Astrocyte (in vitro differentiated cells and primary cell): Measurements from ENCODE around the gene CHST13. TPM values are rescaled to one million over a fixed set of nuclear protein-coding genes. Genes with fewer than 3 reads are reported as not detected.
A peak's percentile ranks its signal among the peaks of the same experiment; 100 is the strongest.

ENCODE experiments used
- DNase-seq: peaks from one replicate; pipeline ENCODE4 v3.0.0-alpha.2; 2010; ENCODE audit warnings: low read depth
- FAIRE-seq: peaks from 2 replicates; lab custom pipeline; 2011; peaks lifted over from hg19 to GRCh38; lab: Jason Lieb, UNC
- H2AFZ ChIP-seq: 2 replicates; pipeline ENCODE4 v1.6.0; 2012; ENCODE audit warnings: low read depth, low read length, inconsistent platforms
- H3K27ac ChIP-seq: 2 replicates; pipeline ENCODE4 v1.5.1; 2011; ENCODE audit warnings: low read depth, low read length, inconsistent platforms
- H3K27me3 ChIP-seq: 2 replicates; pipeline ENCODE4 v1.6.0; 2011; ENCODE audit warnings: low read length, inconsistent platforms; ENCODE audit not compliant: insufficient read depth
- H3K36me3 ChIP-seq: 2 replicates; pipeline ENCODE4 v1.5.1; 2011; ENCODE audit warnings: low read length, inconsistent platforms; ENCODE audit not compliant: insufficient read depth
- H3K4me1 ChIP-seq: 2 replicates; pipeline ENCODE4 v1.5.1; 2011; ENCODE audit warnings: low read length, inconsistent platforms; ENCODE audit not compliant: insufficient read depth
- H3K4me2 ChIP-seq: 2 replicates; pipeline ENCODE4 v1.6.0; 2012; ENCODE audit warnings: low read length, inconsistent platforms
- H3K4me3 ChIP-seq: 2 replicates; pipeline ENCODE4 v1.5.1; 2011; ENCODE audit warnings: low read depth, mild to moderate bottlenecking, low read length, inconsistent platforms; ENCODE audit not compliant: insufficient read depth
- H3K79me2 ChIP-seq: 2 replicates; pipeline ENCODE4 v1.6.0; 2012; ENCODE audit warnings: mild to moderate bottlenecking, low read length, inconsistent platforms; ENCODE audit not compliant: insufficient read depth
- H3K9ac ChIP-seq: 2 replicates; pipeline ENCODE4 v1.6.0; 2012; ENCODE audit warnings: mild to moderate bottlenecking, low read length, inconsistent platforms
- H3K9me3 ChIP-seq: 2 replicates; pipeline ENCODE4 v1.5.1; 2012; ENCODE audit warnings: low read depth, mild to moderate bottlenecking, low read length, inconsistent platforms; ENCODE audit not compliant: insufficient read depth
- H4K20me1 ChIP-seq: 2 replicates; pipeline ENCODE4 v1.6.0; 2012; ENCODE audit warnings: low read length, inconsistent platforms; ENCODE audit not compliant: insufficient read depth
- H3K27ac Mint-ChIP-seq: one replicate; pipeline ENCODE4 v1.8.0; 2021; ENCODE audit warnings: mild to moderate bottlenecking, mixed read lengths; ENCODE audit not compliant: unreplicated experiment
- H3K27me3 Mint-ChIP-seq: one replicate; pipeline ENCODE4 v1.8.0; 2021; ENCODE audit warnings: low read depth, mixed read lengths; ENCODE audit not compliant: unreplicated experiment
- H3K36me3 Mint-ChIP-seq: one replicate; pipeline ENCODE4 v1.8.0; 2021; ENCODE audit warnings: low read depth, mixed read lengths; ENCODE audit not compliant: unreplicated experiment
- H3K4me1 Mint-ChIP-seq: one replicate; pipeline ENCODE4 v1.8.0; 2021; ENCODE audit warnings: low read depth, mixed read lengths; ENCODE audit not compliant: unreplicated experiment
- H3K4me3 Mint-ChIP-seq: one replicate; pipeline ENCODE4 v1.8.0; 2021; ENCODE audit warnings: mild to moderate bottlenecking, moderate library complexity, mixed read lengths; ENCODE audit not compliant: unreplicated experiment
- H3K9me3 Mint-ChIP-seq: one replicate; pipeline ENCODE4 v1.8.0; 2021; ENCODE audit warnings: mild to moderate bottlenecking, mixed read lengths; ENCODE audit not compliant: unreplicated experiment
- EZH2 ChIP-seq: IDR thresholded peaks from 2 replicates; pipeline ENCODE4 v1.6.1; 2012; ENCODE audit warnings: mild to moderate bottlenecking, low read length, inconsistent platforms; ENCODE audit not compliant: insufficient read depth
- total RNA-seq: library from RNA; stranded (reverse); gene quantifications from 2 replicates; pipeline ENCODE4 v1.2.1, GENCODE V29; 2021
- TF ChIP-seq, protein P1 (sequence below): IDR thresholded peaks from 2 replicates; pipeline ENCODE4 v1.5.1; 2011; ENCODE audit warnings: low read depth, mild to moderate bottlenecking, inconsistent platforms, low read length, moderate library complexity; ENCODE audit not compliant: insufficient read depth

Gene CHST13
- total RNA-seq, 1 donor from 2014 or later = not detected

DNA sequence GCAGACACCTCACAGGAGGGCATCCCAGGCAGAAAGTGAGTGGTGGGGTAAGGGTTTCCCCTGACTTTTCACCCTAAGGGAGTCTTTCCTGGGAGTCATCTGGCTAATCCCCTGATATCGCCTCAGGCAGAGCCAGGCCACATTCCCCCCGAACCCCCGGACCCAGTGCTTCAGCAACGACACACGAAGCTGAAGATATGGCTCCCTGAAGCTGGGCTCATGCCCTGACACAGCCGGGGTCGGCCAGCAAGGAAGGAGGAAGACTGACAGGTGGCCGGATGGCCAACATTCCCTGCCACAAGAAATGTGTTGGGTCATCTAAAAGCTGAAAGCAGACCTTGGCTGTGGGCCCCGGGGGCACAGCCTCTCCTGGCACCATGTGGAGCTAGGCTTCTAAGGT, 14.4 kb downstream of the CHST13 start:
- peaks cover 2% of the 10 kb centered on the region for H3K36me3 Mint-ChIP-seq
- no peak overlapping the region for H3K27ac Mint-ChIP-seq
- Histone ChIP-seq H2AFZ (no peak overlapping the region), H3K9me3 (no peaks in the 10 kb centered on the region), H3K4me3 (no peak overlapping the region), H3K79me2 (no peaks in the 10 kb centered on the region), H3K9ac (no peak overlapping the region), H3K27ac (no peak overlapping the region), H3K36me3 (no peaks in the 10 kb centered on the region), H3K27me3 (peaks cover 34% of the 10 kb centered on the region), H4K20me1 (peaks cover 3% of the 10 kb centered on the region), H3K4me1 (peaks cover 8% of the 10 kb centered on the region), H3K4me2 (no peak overlapping the region)
- TF ChIP-seq EZH2 = no peak
- TF ChIP-seq, protein P1, sequence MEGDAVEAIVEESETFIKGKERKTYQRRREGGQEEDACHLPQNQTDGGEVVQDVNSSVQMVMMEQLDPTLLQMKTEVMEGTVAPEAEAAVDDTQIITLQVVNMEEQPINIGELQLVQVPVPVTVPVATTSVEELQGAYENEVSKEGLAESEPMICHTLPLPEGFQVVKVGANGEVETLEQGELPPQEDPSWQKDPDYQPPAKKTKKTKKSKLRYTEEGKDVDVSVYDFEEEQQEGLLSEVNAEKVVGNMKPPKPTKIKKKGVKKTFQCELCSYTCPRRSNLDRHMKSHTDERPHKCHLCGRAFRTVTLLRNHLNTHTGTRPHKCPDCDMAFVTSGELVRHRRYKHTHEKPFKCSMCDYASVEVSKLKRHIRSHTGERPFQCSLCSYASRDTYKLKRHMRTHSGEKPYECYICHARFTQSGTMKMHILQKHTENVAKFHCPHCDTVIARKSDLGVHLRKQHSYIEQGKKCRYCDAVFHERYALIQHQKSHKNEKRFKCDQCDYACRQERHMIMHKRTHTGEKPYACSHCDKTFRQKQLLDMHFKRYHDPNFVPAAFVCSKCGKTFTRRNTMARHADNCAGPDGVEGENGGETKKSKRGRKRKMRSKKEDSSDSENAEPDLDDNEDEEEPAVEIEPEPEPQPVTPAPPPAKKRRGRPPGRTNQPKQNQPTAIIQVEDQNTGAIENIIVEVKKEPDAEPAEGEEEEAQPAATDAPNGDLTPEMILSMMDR = no peak
- FAIRE-seq = no peak
- DNase-seq = no peak
- H3K4me1 Mint-ChIP-seq = peaks cover 11% of the 10 kb centered on the region
- no peak overlapping the region for H3K4me3 Mint-ChIP-seq
- peaks cover 59% of the 10 kb centered on the region for H3K27me3 Mint-ChIP-seq
- H3K9me3 Mint-ChIP-seq = peaks cover 2% of the 10 kb centered on the region

DNA sequence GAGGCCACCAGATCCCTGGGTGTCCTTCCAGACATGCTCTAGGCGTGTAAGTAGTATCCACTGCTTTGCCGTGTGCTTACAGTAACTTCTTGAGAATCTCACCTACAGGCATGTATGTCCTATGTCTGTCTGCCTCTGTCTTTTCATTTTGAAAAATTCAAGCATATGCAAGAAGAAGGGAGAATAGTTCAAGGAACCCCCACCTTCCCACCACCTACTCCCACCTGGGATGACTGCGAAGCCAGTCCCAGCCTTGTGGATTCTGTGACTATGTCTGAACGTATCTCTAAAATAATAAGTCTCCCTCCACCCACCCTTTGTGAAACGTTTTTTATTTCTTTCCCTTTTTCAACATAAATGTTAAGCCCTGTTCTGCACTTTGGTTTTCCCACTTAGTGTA, 15.0 kb downstream of the CHST13 start:
- H3K9me3 Mint-ChIP-seq = peaks cover 2% of the 10 kb centered on the region
- peaks cover 2% of the 10 kb centered on the region for H3K36me3 Mint-ChIP-seq
- no peak overlapping the region for H3K4me3 Mint-ChIP-seq
- no peak overlapping the region for H3K4me3 ChIP-seq
- H3K27ac Mint-ChIP-seq = no peak overlapping the region
- H3K4me1 Mint-ChIP-seq = peaks cover 11% of the 10 kb centered on the region
- peaks cover 3% of the 10 kb centered on the region for H4K20me1 ChIP-seq
- TF ChIP-seq EZH2 = no peak
- TF ChIP-seq, protein P1 = no peak
- H3K4me1 ChIP-seq = peaks cover 8% of the 10 kb centered on the region
- DNase-seq (no peak), FAIRE-seq (no peak)
- peaks cover 28% of the 10 kb centered on the region for H3K27me3 ChIP-seq
- no peak overlapping the region for H3K4me2 ChIP-seq
- H3K79me2 ChIP-seq = no peaks in the 10 kb centered on the region
- H3K9ac ChIP-seq = no peak overlapping the region
- H3K9me3 ChIP-seq = no peaks in the 10 kb centered on the region
- no peak overlapping the region for H2AFZ ChIP-seq
- no peaks in the 10 kb centered on the region for H3K36me3 ChIP-seq
- peaks cover 55% of the 10 kb centered on the region for H3K27me3 Mint-ChIP-seq
- no peak overlapping the region for H3K27ac ChIP-seq

DNA sequence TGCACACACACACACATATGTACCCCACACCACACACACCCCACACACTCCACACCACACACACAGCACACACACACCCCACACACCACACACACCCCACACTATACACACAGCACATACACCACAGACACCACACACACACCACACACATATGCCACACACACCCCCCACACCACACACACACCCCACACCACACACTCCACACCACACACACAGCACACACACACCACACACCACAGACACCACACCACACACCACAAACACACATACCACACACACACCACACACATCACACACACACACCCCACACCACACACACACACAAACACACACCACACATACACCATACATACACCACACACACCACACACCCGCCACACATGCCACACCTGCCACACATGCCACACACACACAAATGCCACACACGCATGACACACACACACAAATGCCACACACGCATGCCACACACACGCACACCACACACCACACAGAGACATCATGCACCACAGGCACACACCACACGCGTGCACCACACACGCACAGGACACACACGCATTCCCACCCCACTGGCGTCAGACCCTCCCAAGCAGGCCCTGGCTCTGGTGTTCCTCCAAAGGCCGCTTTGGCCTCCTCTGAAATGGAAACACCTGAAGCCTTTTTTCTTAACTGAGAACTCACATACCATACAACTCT, 15.7 kb downstream of the CHST13 start:
- Histone ChIP-seq H2AFZ (no peak overlapping the region), H3K79me2 (no peaks in the 10 kb centered on the region), H3K4me1 (peaks cover 8% of the 10 kb centered on the region), H3K4me2 (no peak overlapping the region), H3K27me3 (peaks cover 23% of the 10 kb centered on the region), H3K9ac (no peak overlapping the region), H3K4me3 (no peak overlapping the region), H3K36me3 (no peaks in the 10 kb centered on the region), H3K27ac (no peak overlapping the region), H3K9me3 (no peaks in the 10 kb centered on the region), H4K20me1 (peaks cover 3% of the 10 kb centered on the region)
- Mint-ChIP-seq H3K4me3 (no peak overlapping the region), H3K27ac (peak overlapping the region; percentile 90), H3K36me3 (peaks cover 2% of the 10 kb centered on the region), H3K27me3 (peaks cover 47% of the 10 kb centered on the region), H3K4me1 (peaks cover 11% of the 10 kb centered on the region), H3K9me3 (no peaks in the 10 kb centered on the region)
- no peak for FAIRE-seq
- no peak for DNase-seq
- TF ChIP-seq EZH2 = no peak
- TF ChIP-seq, protein P1 = no peak
